GM21723 (cell line): Measurements from ENCODE around the gene BTF3.
"Not testable (repeated sequence)": the region's sequence is repeated elsewhere in the genome, so short reads cannot be mapped to it uniquely, and the experiment has no call there.

Experiments
- ATAC-seq: cut with Tn5 transposase; IDR thresholded peaks from one replicate; pipeline ENCODE4 v1.9.1; 2021; ENCODE audit warnings: mild to moderate bottlenecking, moderate library complexity; ENCODE audit not compliant: unreplicated experiment

The BTF3 gene

GRCh38 chr5:73498057-73498992, at the start of gene BTF3:
BTF3 (plus strand) TSS chr5:73498442; CDS start chr5:73498668, 226 bp downstream.
- peak; percentile 92 for ATAC-seq

- peak; percentile 51 for ATAC-seq
These were observed 49.6 kb upstream of the BTF3 start, which contains the start of gene FOXD1 for GRCh38 chr5:73448463-73449136. FOXD1 (minus strand) TSS chr5:73448777; CDS start chr5:73448362, 415 bp downstream.

GRCh38 chr5:73450137-73450536, 48.1 kb upstream of the BTF3 start:
- no peak for ATAC-seq

- ATAC-seq, result no peak
These were observed 47.5 kb upstream of the BTF3 start for GRCh38 chr5:73450672-73451223.

- no peak for ATAC-seq
These were observed 46.8 kb upstream of the BTF3 start for GRCh38 chr5:73451224-73452130.

- no peak for ATAC-seq
These were observed 46.0 kb upstream of the BTF3 start for GRCh38 chr5:73452215-73452614.

GRCh38 chr5:73454379-73455036, 43.7 kb upstream of the BTF3 start:
- ATAC-seq, result peak; percentile 67

GRCh38 chr5:73456462-73456861, 41.8 kb upstream of the BTF3 start:
- not testable (repeated sequence) for ATAC-seq

GRCh38 chr5:73459366-73459765, 38.9 kb upstream of the BTF3 start:
- no peak for ATAC-seq

- no peak for ATAC-seq
These were observed 38.1 kb upstream of the BTF3 start for GRCh38 chr5:73460133-73460532.

GRCh38 chr5:73464016-73464745, 34.1 kb upstream of the BTF3 start:
- no peak for ATAC-seq

- ATAC-seq, result not testable (repeated sequence)
These were observed 29.6 kb upstream of the BTF3 start for GRCh38 chr5:73468638-73469037.

- ATAC-seq, result no peak
These were observed 28.4 kb upstream of the BTF3 start for GRCh38 chr5:73469878-73470277.

- ATAC-seq, result no peak
These were observed 26.6 kb upstream of the BTF3 start for GRCh38 chr5:73471654-73472053.

GRCh38 chr5:73472116-73472515, 26.1 kb upstream of the BTF3 start:
- ATAC-seq, result no peak

- ATAC-seq, result no peak
These were observed 17.7 kb upstream of the BTF3 start for GRCh38 chr5:73480500-73480899.

- no peak for ATAC-seq
These were observed 15.7 kb upstream of the BTF3 start for GRCh38 chr5:73482383-73483136.

- ATAC-seq, result no peak
These were observed 14.6 kb upstream of the BTF3 start for GRCh38 chr5:73483676-73484075.

GRCh38 chr5:73484511-73484910, 13.7 kb upstream of the BTF3 start:
- ATAC-seq, result no peak
